Measurements from ENCODE around the gene MMP1. TPM values are rescaled to one million over a fixed set of nuclear protein-coding genes. Genes with fewer than 3 reads are reported as not detected.

The MMP1 gene
- total RNA-seq, 1 donor from 2014 or later: not detected

GRCh38 chr11:102760344-102761035 is 37.5 kb downstream of the MMP1 start:
- peaks cover 6% of the 10 kb centered on the region for H3K27me3 Mint-ChIP-seq (ENCODE audit: unreplicated experiment)
- H3K36me3 Mint-ChIP-seq (ENCODE audit: unreplicated experiment): no peaks in the 10 kb centered on the region
- no peaks in the 10 kb centered on the region for H3K9me3 Mint-ChIP-seq (ENCODE audit: unreplicated experiment)
- no peak overlapping the region for H3K27ac Mint-ChIP-seq (ENCODE audit: unreplicated experiment)
- TF ChIP-seq CTCF (IDR thresholded peaks at IDR 0.05; ENCODE audit: partially characterized antibody, unreplicated experiment): no peak
- no peak overlapping the region for H3K4me3 Mint-ChIP-seq (ENCODE audit: unreplicated experiment)
- DNase-seq: no peak
- no peaks in the 10 kb centered on the region for H3K4me1 Mint-ChIP-seq (ENCODE audit: low read depth, unreplicated experiment)

GRCh38 chr11:102757823-102758549 is 40.0 kb downstream of the MMP1 start:
- H3K27me3 Mint-ChIP-seq (ENCODE audit: unreplicated experiment): peaks cover 2% of the 10 kb centered on the region

GRCh38 chr11:102753267-102753666 is 44.7 kb downstream of the MMP1 start:
- Mint-ChIP-seq H3K4me3 (ENCODE audit: unreplicated experiment) (no peak overlapping the region), H3K4me1 (ENCODE audit: low read depth, unreplicated experiment) (no peaks in the 10 kb centered on the region), H3K27me3 (ENCODE audit: unreplicated experiment) (no peaks in the 10 kb centered on the region), H3K9me3 (ENCODE audit: unreplicated experiment) (peaks cover 3% of the 10 kb centered on the region), H3K27ac (ENCODE audit: unreplicated experiment) (no peak overlapping the region), H3K36me3 (ENCODE audit: unreplicated experiment) (peaks cover 5% of the 10 kb centered on the region)
- no peak for DNase-seq
- TF ChIP-seq CTCF (IDR thresholded peaks at IDR 0.05; ENCODE audit: partially characterized antibody, unreplicated experiment): no peak

More at GRCh38 chr11:102757823-102758549, 40.0 kb downstream of the MMP1 start:
- DNase-seq: no peak
- no peak for TF ChIP-seq CTCF (IDR thresholded peaks at IDR 0.05; ENCODE audit: partially characterized antibody, unreplicated experiment)
- H3K27ac Mint-ChIP-seq (ENCODE audit: unreplicated experiment): no peak overlapping the region
- no peaks in the 10 kb centered on the region for H3K9me3 Mint-ChIP-seq (ENCODE audit: unreplicated experiment)
- H3K4me3 Mint-ChIP-seq (ENCODE audit: unreplicated experiment): no peak overlapping the region
- H3K4me1 Mint-ChIP-seq (ENCODE audit: low read depth, unreplicated experiment): no peaks in the 10 kb centered on the region
- no peaks in the 10 kb centered on the region for H3K36me3 Mint-ChIP-seq (ENCODE audit: unreplicated experiment)

GRCh38 chr11:102751673-102752072 is 46.3 kb downstream of the MMP1 start:
- no peak overlapping the region for H3K4me3 Mint-ChIP-seq (ENCODE audit: unreplicated experiment)
- no peaks in the 10 kb centered on the region for H3K4me1 Mint-ChIP-seq (ENCODE audit: low read depth, unreplicated experiment)
- peaks cover 7% of the 10 kb centered on the region for H3K9me3 Mint-ChIP-seq (ENCODE audit: unreplicated experiment)
- H3K27me3 Mint-ChIP-seq (ENCODE audit: unreplicated experiment): no peaks in the 10 kb centered on the region
- H3K27ac Mint-ChIP-seq (ENCODE audit: unreplicated experiment): no peak overlapping the region
- no peak for DNase-seq
- H3K36me3 Mint-ChIP-seq (ENCODE audit: unreplicated experiment): peaks cover 5% of the 10 kb centered on the region
- TF ChIP-seq CTCF (IDR thresholded peaks at IDR 0.05; ENCODE audit: partially characterized antibody, unreplicated experiment): no peak

Measured in glutamatergic neuron (in vitro differentiated cells).